Erythroblast (primary cell): ENCODE measurements around the gene CPSF7.
A peak's percentile ranks its signal among the peaks of the same experiment; 100 is the strongest.
"Not testable (repeated sequence)": the region's sequence is repeated elsewhere in the genome, so short reads cannot be mapped to it uniquely, and the experiment has no call there.

ENCODE experiments used
- DNase-seq, 2 experiments: peaks; one replicate each; lab custom pipeline; 2025; lab: John Stamatoyannopoulos, UW
- GATA1 ChIP-seq: IDR thresholded peaks from 2 replicates; pipeline ENCODE4 v1.6.1; 2011; ENCODE audit warnings: low read depth, mild to moderate bottlenecking, control low read depth, low read length, moderate library complexity
- POLR2A ChIP-seq: IDR thresholded peaks from 2 replicates; pipeline ENCODE4 v1.6.1; 2011; ENCODE audit warnings: mild to moderate bottlenecking, low read length

The CPSF7 gene

GRCh38 chr11:61384271-61385242 is 45.2 kb downstream of the CPSF7 start:
- peak; percentile 48 to 55 for DNase-seq
- TF ChIP-seq GATA1, result no peak
- peak; percentile 17 for TF ChIP-seq POLR2A

GRCh38 chr11:61383859-61384258 is 45.9 kb downstream of the CPSF7 start:
- not testable (repeated sequence) for DNase-seq

- no peak for TF ChIP-seq POLR2A
- no peak for TF ChIP-seq GATA1
- no peak for DNase-seq
Measured at GRCh38 chr11:61380884-61381283, 48.9 kb downstream of the CPSF7 start.

- DNase-seq, result no peak
- TF ChIP-seq GATA1, result no peak
- TF ChIP-seq POLR2A, result no peak
Measured at GRCh38 chr11:61378713-61379313, 51.0 kb downstream of the CPSF7 start.

GRCh38 chr11:61377461-61378160 is 52.2 kb downstream of the CPSF7 start:
- TF ChIP-seq POLR2A, result no peak
- no peak for TF ChIP-seq GATA1
- DNase-seq, result no peak

GRCh38 chr11:61375761-61376108 is 54.0 kb downstream of the CPSF7 start:
- no peak for TF ChIP-seq POLR2A
- TF ChIP-seq GATA1, result no peak

GRCh38 chr11:61372659-61373420 is 56.9 kb downstream of the CPSF7 start:
- DNase-seq, result no peak
- TF ChIP-seq POLR2A (no peak), GATA1 (no peak)

More at GRCh38 chr11:61375761-61376108, 54.0 kb downstream of the CPSF7 start:
- no peak for DNase-seq

GRCh38 chr11:61370349-61371005 is 59.3 kb downstream of the CPSF7 start:
- DNase-seq, result no peak
- TF ChIP-seq POLR2A (no peak), GATA1 (no peak)

- TF ChIP-seq GATA1 (no peak), POLR2A (peak; percentile 36)
- DNase-seq, result no peak
Measured at GRCh38 chr11:61369372-61370348, 60.1 kb downstream of the CPSF7 start.

GRCh38 chr11:61368646-61369045 is 61.1 kb downstream of the CPSF7 start:
- TF ChIP-seq GATA1 (no peak), POLR2A (no peak)
- DNase-seq, result no peak

- peak; percentile 37 for TF ChIP-seq GATA1
- no peak for TF ChIP-seq POLR2A
- DNase-seq, result peak; percentile 86 to 93
Measured at GRCh38 chr11:61367406-61367805, 62.4 kb downstream of the CPSF7 start.

GRCh38 chr11:61364012-61364675 is 65.6 kb downstream of the CPSF7 start:
- TF ChIP-seq POLR2A (no peak), GATA1 (no peak)
- no peak for DNase-seq

GRCh38 chr11:61362542-61362875 is 67.3 kb downstream of the CPSF7 start:
- TF ChIP-seq GATA1 (no peak), POLR2A (no peak)
- DNase-seq, result peak; percentile 79 to 81
